HG03139 (cell line): Measurements from ENCODE around the gene GTF2H4.
"Not testable (repeated sequence)": the region's sequence is repeated elsewhere in the genome, so short reads cannot be mapped to it uniquely, and the experiment has no call there.

Source experiments
- ATAC-seq: cut with Tn5 transposase; IDR thresholded peaks from one replicate; pipeline ENCODE4 v1.9.1; 2021; ENCODE audit not compliant: unreplicated experiment

GTF2H4 gene

GRCh38 chr6:30907758-30908591 lies at the start of gene GTF2H4:
Gene GTF2H4, plus strand, starts transcription at chr6:30908207.
- ATAC-seq = peak; percentile 89

GRCh38 chr6:30859726-30860125 lies 48.3 kb upstream of the GTF2H4 start:
- ATAC-seq = not testable (repeated sequence)

DNA sequence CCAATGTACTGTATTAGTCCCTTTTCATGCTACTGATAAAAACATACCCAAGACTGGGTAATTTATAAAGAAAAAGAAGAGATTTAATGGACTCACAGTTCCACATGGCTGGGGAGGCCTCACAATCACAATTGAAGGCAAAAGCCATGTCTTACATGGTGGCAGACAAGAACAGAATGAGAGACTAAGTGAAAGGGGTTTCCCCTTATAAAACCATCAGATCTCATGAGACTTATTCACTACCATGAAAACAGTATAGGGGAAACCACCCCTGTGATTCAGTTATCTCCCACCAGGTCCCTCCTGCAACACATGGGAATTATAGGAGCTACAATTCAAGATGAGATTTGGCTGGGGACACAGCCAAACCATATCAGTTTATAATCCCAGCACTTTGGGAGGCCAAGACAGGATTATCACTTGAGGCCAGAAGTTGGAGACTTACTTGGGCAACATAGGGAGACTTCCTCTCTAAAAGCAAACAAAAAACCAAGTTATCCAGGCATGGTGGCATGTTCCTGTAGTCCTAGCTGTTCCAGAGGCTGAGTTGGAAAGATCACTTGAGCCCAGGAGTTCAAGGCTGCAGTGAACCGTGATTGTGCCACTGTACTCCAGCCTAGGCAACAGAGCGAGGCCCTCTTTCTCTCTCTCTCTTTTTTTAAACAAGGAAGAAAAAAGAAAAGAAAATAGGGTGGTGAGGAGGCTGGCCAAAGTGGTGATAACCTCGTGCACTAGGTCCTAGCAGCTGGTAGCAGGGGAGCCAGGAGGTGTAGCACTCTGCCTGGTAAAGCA lies 46.6 kb upstream of the GTF2H4 start:
- ATAC-seq = no peak

GRCh38 chr6:30862156-30862875 lies 45.7 kb upstream of the GTF2H4 start:
- ATAC-seq = no peak

GRCh38 chr6:30864325-30864724 lies 43.7 kb upstream of the GTF2H4 start:
- no peak for ATAC-seq

- not testable (repeated sequence) for ATAC-seq
These were observed 38.7 kb upstream of the GTF2H4 start for GRCh38 chr6:30869241-30869749.

DNA sequence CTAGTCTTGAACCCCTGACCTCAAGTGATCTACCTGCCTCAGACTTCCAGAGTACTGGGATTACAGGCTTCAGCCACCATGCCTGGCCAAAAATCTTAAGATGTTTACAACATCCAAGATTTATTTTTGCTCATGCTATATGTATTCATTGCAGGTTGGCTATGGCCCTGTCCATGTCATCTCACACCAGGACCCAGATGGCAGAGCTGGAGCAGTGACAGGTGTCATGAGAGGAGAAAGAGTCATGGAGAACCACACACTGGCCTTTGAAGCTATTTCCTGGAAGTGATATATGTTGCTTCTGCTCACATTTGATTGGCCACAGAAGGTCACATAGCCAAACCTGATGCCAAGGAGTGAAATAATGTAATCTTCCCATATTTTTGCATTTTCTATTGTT lies 37.5 kb upstream of the GTF2H4 start:
- ATAC-seq = no peak

DNA sequence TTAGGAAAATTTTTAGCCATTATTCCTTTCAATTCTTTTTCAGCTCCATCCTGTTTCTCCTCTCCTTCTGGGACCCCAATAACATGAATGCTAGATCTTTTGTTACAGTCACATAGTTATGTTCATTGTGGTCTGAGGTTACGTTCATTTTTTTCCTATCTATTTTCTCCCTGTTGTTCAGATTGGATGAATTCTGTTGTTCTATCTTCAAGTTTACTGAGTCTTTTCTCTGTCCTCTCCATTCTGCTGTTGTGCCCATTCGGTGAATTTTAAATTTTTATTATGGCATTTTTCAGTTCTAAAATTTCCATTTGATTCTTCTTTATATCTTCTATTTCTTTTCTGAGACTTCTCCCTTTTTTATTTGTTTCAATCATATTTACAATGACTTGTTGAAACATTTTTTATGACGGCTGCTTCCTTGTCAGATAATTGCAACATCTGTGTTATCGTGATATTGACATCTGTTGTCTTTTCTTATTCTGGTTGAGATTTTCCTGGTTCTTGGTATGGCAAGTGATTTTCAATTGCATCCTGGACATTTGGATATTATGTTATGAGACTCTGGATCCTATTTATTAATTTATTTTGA lies 36.3 kb upstream of the GTF2H4 start:
- no peak for ATAC-seq

DNA sequence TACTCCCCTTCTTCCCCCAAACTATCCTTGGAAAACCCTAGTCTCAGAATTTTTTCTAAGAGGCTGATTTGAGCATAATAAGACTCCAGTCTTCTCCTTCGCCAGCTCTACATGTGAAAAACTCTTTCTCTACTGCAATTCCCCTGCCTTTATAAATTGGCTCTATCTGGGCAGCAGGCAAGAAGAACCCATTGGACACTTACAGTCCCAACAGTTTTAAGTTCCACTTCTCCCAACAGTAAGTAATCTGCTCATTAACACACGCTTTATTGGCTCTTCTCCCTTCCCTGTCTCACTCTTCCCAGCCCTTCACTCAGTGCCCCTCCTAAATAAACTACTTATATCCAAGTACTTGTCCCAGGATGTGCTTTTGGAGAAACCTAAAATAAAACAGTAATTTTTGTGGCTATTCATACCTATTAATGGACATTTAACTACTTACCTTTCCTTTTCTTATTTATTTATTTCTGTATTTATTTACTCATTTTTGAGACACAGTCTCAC lies 34.8 kb upstream of the GTF2H4 start:
- ATAC-seq = no peak

- not testable (repeated sequence) for ATAC-seq
These were observed 34.2 kb upstream of the GTF2H4 start for GRCh38 chr6:30873795-30874194.

GRCh38 chr6:30875244-30876038 lies 32.6 kb upstream of the GTF2H4 start:
- ATAC-seq = no peak

- no peak for ATAC-seq
These were observed 31.8 kb upstream of the GTF2H4 start for GRCh38 chr6:30876039-30876730.

GRCh38 chr6:30877419-30878262 lies 30.4 kb upstream of the GTF2H4 start:
- no peak for ATAC-seq

DNA sequence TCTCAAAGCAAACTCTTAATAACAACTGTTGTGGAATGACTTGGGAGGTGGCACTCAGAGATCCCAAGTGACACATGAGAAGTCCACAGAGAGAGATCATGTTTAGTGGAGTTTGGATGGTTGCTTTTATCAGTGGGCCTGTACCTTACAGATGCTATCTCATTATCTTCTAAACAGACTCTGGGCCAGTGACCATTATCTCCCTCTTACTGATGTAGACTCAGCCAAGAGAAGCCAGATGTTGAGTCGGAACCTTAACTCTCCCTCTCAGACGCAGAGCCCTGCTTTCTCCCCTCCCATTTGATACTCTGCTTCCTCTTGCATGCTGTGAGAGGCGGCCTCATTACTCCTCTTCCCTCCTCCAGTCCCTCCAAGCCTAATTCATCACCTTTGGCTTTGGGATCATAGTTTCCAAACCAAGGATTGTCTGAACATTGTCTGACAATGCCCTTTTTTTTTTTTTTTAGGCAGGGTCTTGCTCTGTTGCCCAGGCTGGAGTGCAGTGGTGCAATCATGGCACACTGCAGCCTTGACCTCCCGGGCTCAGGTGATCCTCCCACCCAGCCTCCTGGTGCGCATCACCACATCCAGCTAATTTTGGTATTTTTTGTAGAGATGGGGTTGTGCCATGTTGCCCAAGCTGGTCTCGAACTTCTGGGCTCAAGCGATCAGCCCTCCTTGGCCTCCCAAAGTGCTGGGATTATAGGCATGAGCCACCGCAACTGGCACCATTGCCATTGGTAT lies 28.2 kb upstream of the GTF2H4 start:
- no peak for ATAC-seq

DNA sequence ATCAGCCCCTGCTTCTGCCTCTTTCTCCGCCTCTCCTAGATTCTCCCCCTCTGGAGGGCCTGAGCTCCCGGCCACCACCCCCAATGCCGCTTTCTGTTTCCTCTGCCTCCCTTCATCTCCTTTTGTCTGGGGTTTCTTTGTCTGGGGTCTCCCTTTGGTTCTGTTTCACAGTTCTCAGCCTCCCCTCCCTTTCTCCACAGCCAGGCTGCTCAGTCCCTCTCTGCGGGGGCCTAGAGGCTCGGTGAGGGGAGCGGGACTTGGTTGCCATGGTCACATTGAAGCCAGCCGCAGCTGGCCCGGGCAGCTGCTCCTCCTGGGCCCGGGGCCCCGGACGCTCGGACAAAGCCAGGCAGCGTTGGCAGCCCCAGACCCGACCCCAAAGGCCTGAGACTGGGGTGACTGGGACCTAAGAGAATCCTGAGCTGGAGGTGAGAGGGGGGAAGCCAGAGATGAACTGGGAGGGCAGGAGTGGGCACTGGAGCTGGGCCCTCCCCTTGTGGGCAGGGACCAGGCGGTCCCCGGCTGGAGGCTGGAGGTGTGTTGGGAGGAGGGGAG lies 27.2 kb upstream of the GTF2H4 start:
- no peak for ATAC-seq

- no peak for ATAC-seq
These were observed 26.4 kb upstream of the GTF2H4 start for GRCh38 chr6:30881392-30882203.
